OCI-LY7 (cell line): ENCODE data around the gene CD207. TPM values are rescaled to one million over a fixed set of nuclear protein-coding genes. Genes with fewer than 3 reads are reported as not detected.

ENCODE experiments used
- BruUV-seq: library from RNA; stranded (reverse); fragments of 400-500 nt; replicated peaks from 2 replicates; lab custom pipeline; 2021; lab: Mats Ljungman, UMichigan
- CTCF ChIA-PET: fragments of 300-600 bp; sonication (Branson Sonifier 250); formaldehyde crosslinking; loops from one replicate; lab custom pipeline; 2022; ENCODE audit warnings: antibody characterized with exemption; ENCODE audit not compliant: unreplicated experiment; lab: Charles Lee
- POLR2A ChIA-PET: fragments of 300-600 bp; sonication (Branson Sonifier 250); formaldehyde crosslinking; loops from one replicate; lab custom pipeline; 2022; ENCODE audit warnings: antibody characterized with exemption; lab: Charles Lee
- DNase-seq: peaks from one replicate; pipeline ENCODE4 v3.0.0-alpha.2; 2015; ENCODE audit warnings: low spot score
- H2AFZ ChIP-seq: fragments of 200-600 bp; sonication (generic), shearing (Covaris generic); 2 replicates; pipeline ENCODE4 v1.6.1; 2014; ENCODE audit warnings: mild to moderate bottlenecking, antibody characterized with exemption, low read length, moderate library complexity
- H3K27ac ChIP-seq: fragments of 200-600 bp; sonication (generic); 2 replicates; pipeline ENCODE4 v1.5.1; 2014; ENCODE audit warnings: mixed run types, low read depth, mild to moderate bottlenecking, moderate library complexity, low read length, inconsistent platforms; ENCODE audit not compliant: poor library complexity, severe bottlenecking
- H3K36me3 ChIP-seq: fragments of 200-600 bp; sonication (generic); 2 replicates; pipeline ENCODE4 v1.6.1; 2014; ENCODE audit warnings: mild to moderate bottlenecking, antibody characterized with exemption, low read length, moderate library complexity, mixed read lengths; ENCODE audit not compliant: insufficient read depth
- H3K4me1 ChIP-seq: fragments of 200-600 bp; sonication (generic); 2 replicates; pipeline ENCODE4 v1.5.1; 2014; ENCODE audit warnings: mild to moderate bottlenecking, low read length; ENCODE audit not compliant: insufficient read depth, poor library complexity, severe bottlenecking
- H3K4me2 ChIP-seq: fragments of 200-600 bp; sonication (generic); 2 replicates; pipeline ENCODE4 v1.6.1; 2014; ENCODE audit warnings: mild to moderate bottlenecking, low read length
- H3K4me3 ChIP-seq: fragments of 200-600 bp; sonication (generic); 2 replicates; pipeline ENCODE4 v1.5.1; 2014; ENCODE audit warnings: mild to moderate bottlenecking, low read depth, low read length; ENCODE audit not compliant: poor library complexity, severe bottlenecking
- H3K79me2 ChIP-seq: fragments of 200-600 bp; sonication (generic); 2 replicates; pipeline ENCODE4 v1.6.1; 2016; ENCODE audit warnings: low read depth, mild to moderate bottlenecking, low read length, moderate library complexity, mixed read lengths; ENCODE audit not compliant: insufficient read depth
- H3K9me2 ChIP-seq: fragments of 200-600 bp; sonication (generic); 2 replicates; pipeline ENCODE4 v1.6.1; 2016; ENCODE audit warnings: mild to moderate bottlenecking, low read length, mixed read lengths; ENCODE audit not compliant: insufficient read depth
- H3K9me3 ChIP-seq: fragments of 200-600 bp; sonication (generic); 2 replicates; pipeline ENCODE4 v1.6.1; 2014; ENCODE audit warnings: mild to moderate bottlenecking, mixed run types, low read length, mixed read lengths
- H4K20me1 ChIP-seq: fragments of 200-600 bp; sonication (generic); 2 replicates; pipeline ENCODE4 v1.6.1; 2014; ENCODE audit warnings: mild to moderate bottlenecking, antibody characterized with exemption, low read length, moderate library complexity, mixed read lengths; ENCODE audit not compliant: insufficient read depth
- CTCF ChIP-seq: fragments of 200-600 bp; sonication (generic); conservative IDR thresholded peaks from 2 replicates; pipeline ENCODE4 v1.5.1; 2014; ENCODE audit warnings: mild to moderate bottlenecking, antibody characterized with exemption, low read length, moderate library complexity, mixed read lengths
- EZH2phosphoT487 ChIP-seq: fragments of 200-600 bp; sonication (generic); IDR thresholded peaks from 2 replicates; pipeline ENCODE4 v1.6.1; 2018; ENCODE audit warnings: low read depth, borderline replicate concordance, mild to moderate bottlenecking, mixed run types, antibody characterized with exemption, low read length, moderate library complexity, mixed read lengths
- intact Hi-C: fragments of 100-400 bp; cut with micrococcal nuclease; formaldehyde crosslinking; loops from one replicate; pipeline ENCODE4 v1.10.0; 2022; ENCODE audit not compliant: unreplicated experiment
- total RNA-seq, 2 experiments: library from RNA; depleted of rRNA in 1 of 2; stranded (reverse); fragments of >200 nt in 1 of 2; shearing (Covaris generic) in 1 of 2; gene quantifications; 2 replicates each; pipeline ENCODE4 v1.2.3, GENCODE V29; 2014 to 2022

The CD207 gene
- total RNA-seq, 2 experiments from 2014 or later = not detected

DNA sequence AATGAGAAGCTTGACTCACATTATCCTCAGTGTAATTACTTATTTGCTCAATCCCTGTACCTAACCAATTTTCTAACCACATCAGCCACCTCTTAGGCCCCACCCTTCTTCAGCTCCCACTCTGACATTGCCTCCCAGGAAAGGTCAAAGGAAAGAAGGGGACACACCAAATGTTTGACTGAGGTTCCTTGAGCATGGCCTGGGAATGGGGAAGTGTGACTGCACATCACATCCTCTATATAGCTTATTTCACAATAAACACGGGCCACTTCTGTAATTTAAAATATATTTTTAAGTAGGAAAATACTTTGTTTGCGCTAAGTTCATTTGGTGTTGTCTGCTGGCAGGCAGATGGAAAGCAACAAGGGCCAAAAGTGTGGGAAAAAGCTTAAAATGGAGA is 42.2 kb downstream of the CD207 start:
- BruUV-seq = no TSS peak
- Histone ChIP-seq H3K4me2 (no peak overlapping the region), H2AFZ (no peak overlapping the region), H4K20me1 (no peaks in the 10 kb centered on the region), H3K4me1 (no peaks in the 10 kb centered on the region), H3K9me3 (no peaks in the 10 kb centered on the region), H3K4me3 (no peak overlapping the region), H3K9me2 (no peaks in the 10 kb centered on the region), H3K27ac (no peak overlapping the region), H3K79me2 (no peaks in the 10 kb centered on the region), H3K36me3 (no peaks in the 10 kb centered on the region)
- TF ChIP-seq EZH2phosphoT487 (no peak), CTCF (no peak)
- POLR2A ChIA-PET = interaction anchor here (0.5 to 0.6 kb wide), 2 partner anchors 8 to 56 kb away, joined by 3 read pairs; no protein-coding TSS in a partner anchor
- intact Hi-C loops = no loop called here
- CTCF ChIA-PET = no interaction called here
- no peak for DNase-seq

GRCh38 chr2:70790136-70790828 is 45.3 kb downstream of the CD207 start, which contains the start of gene FIGLA:
Gene FIGLA (minus strand): TSS chr2:70790643. CDS start chr2:70790638, 5 bp downstream.
- no TSS peak for BruUV-seq
- Histone ChIP-seq H3K4me3 (no peak within 1 kb of the TSS), H3K36me3 (no peaks in the 10 kb centered on the region), H4K20me1 (no peaks in the 10 kb centered on the region), H2AFZ (no peak within 1 kb of the TSS), H3K9me3 (no peaks in the 10 kb centered on the region), H3K4me2 (no peak within 1 kb of the TSS), H3K79me2 (no peaks in the 10 kb centered on the region), H3K27ac (no peak within 1 kb of the TSS), H3K4me1 (no peaks in the 10 kb centered on the region), H3K9me2 (no peaks in the 10 kb centered on the region)
- ChIA-PET CTCF (no interaction called here), POLR2A (no interaction called here)
- no peak for DNase-seq
- TF ChIP-seq EZH2phosphoT487 (no peak), CTCF (no peak)
- intact Hi-C loops = no loop called here
